ENCODE results near the gene DOC2B. TPM values are rescaled to one million over a fixed set of nuclear protein-coding genes. Genes with fewer than 3 reads are reported as not detected.

DOC2B gene
- not detected in 2 replicates for total RNA-seq

DNA sequence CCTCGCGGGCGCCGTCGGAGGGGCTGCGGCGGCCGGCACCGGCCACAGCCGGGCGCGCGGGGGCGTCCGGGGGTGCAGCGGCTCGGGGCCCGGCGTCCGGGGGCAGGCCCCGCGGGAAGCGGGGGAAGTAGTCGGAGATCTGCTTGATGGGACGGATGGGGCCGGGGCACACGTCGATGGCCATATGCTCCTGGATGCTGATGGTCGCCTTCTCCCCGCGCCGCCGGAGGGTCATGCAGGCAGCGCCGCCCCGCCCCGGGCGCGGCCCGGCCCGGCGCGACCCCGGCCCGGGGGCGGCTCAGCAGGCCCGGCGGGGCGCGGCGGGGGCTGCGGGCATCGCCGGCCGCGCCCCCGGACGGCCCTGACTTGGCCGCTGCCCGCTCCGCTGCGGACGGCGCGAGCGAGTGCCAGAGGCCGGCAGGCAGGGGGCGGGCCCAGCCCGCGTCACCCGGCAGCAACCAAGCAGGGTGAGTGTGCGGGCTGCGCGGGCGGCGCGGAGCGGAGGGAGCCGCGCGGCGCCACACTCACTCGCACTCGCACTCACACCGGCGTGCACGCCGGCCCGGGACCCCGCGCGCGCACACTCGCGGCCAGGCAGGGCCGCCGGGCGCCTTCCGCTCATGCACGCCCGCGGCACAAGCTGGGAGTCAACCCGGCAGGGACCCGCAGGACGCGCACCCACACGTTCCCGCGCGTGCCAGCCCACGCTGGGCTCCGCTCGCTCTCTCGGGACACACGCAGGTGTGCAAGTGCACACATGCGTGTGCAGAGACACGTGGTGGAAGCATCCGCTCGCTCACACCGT, at the start of gene DOC2B:
Gene DOC2B (minus strand): TSS at position 406 of the 805 bp plus-strand sequence. CDS start 171 bp downstream, at position 235.

DNA sequence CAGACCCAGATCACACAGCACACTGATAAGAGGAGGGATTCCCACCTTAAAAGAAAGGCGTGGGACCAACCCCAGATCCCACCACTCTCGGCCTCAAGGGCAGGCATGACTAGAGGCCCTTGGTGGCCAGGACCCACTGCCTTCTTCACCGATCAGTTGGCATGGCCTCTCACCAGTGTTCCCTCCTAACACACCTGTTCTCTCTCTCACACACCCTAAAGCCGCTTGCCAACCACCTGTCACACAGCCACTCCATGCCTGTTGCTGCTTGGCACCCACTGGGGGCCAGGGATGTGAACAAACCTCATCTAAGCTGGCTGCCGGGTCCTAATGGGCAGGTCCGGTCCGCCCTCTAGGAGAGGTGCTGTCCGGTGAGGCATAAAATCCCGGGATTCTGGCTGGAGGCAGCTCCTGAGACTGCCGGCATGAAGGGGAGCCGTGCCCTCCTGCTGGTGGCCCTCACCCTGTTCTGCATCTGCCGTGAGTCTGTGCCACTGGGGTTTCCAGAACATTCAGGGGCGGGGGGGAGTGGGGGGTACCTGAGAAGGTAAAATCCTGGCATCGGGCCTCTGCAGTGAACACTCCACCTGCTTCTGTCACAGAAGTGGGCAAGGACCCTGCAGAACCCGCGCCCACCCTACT, 44.2 kb downstream of the DOC2B start, which contains the start of gene SCGB1C2:
Gene SCGB1C2 (plus strand): TSS at position 404 of the 642 bp plus-strand sequence. CDS start 22 bp downstream, at position 426.

Other genes starting within 250 kb of the DOC2B start
- not detected in 2 replicates for gene SCGB1C2, start 44.1 kb downstream of the DOC2B start, total RNA-seq
- 1.00 and 1.3 TPM in 2 replicates for gene RPH3AL, start 171.2 kb upstream of the DOC2B start, total RNA-seq

Data from smooth muscle cell of bladder (primary cell).